ENCODE measurements around the gene ZNF217.
"Not testable (repeated sequence)": the region's sequence is repeated elsewhere in the genome, so short reads cannot be mapped to it uniquely, and the experiment has no call there.

GRCh38 chr20:53521421-53521820 is 72.2 kb downstream of the ZNF217 start:
- not testable (repeated sequence) for TF ChIP-seq CTCF (IDR thresholded peaks at IDR 0.05); REST (IDR thresholded peaks at IDR 0.05; ENCODE audit: insufficient read depth in 1 of 2, low read depth in 2 of 2, low read length in 1 of 2); POLR2AphosphoS5 (IDR thresholded peaks at IDR 0.05; ENCODE audit: low read depth, low read length); SIN3A (IDR thresholded peaks at IDR 0.05; ENCODE audit: borderline replicate concordance, insufficient read depth, low read depth, low read length); TCF7L2 (IDR thresholded peaks at IDR 0.05; ENCODE audit: low read depth, low read length)
